ENCODE results near the gene SLC43A3. TPM values are rescaled to one million over a fixed set of nuclear protein-coding genes. Genes with fewer than 3 reads are reported as not detected.

Gene SLC43A3
- polyA plus RNA-seq, 1 donor, result 13.4 TPM

DNA sequence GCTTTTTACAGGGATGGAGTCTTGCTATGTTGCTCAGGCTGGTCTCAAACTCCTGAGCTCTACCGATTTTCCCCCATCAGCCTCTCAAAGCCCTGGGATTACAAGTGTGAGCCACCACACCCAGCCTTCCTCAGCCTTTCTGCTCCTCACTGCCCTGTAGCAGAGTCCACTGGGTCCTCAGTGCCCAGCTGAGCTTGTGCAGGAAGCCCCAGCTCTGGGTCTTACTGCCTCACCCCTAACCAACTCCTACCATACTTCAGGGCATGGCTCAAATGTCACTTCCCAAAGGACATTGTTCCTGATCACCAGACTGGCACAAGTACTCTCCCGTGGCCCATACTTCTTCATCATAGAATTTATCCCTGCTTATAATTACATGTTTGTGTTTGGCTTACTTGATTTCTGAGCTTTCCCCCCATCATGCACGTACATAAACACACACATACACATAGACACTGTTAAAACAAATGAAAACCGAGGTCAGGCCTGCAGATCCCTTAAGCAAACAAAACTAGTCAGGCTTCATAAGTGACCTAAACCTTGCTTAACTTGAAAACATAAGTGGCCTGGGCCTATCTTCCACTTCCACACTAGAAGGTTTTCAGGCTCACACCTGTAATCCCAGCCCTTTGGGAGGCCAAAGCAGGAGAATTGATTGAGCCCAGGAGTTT is 14.0 kb upstream of the SLC43A3 start:
- no CpG with 5 or more reads among the region's 4 CpGs for WGBS (ENCODE audit: insufficient coverage, low lambda C conversion rate)
- Histone ChIP-seq H3K27ac (ENCODE audit: low read length) (no peak overlapping the region), H3K4me1 (ENCODE audit: control insufficient read depth, insufficient read depth, low read length) (peaks cover 16% of the 10 kb centered on the region), H3K9me3 (ENCODE audit: control insufficient read depth, low read depth, low read length) (no peaks in the 10 kb centered on the region), H3K27me3 (ENCODE audit: control insufficient read depth, insufficient read depth, low read length) (no peaks in the 10 kb centered on the region), H3K4me3 (ENCODE audit: low read length) (no peak overlapping the region), H3K36me3 (ENCODE audit: control insufficient read depth, insufficient read depth, low read length) (no peaks in the 10 kb centered on the region)
- DNase-seq, result no peak

DNA sequence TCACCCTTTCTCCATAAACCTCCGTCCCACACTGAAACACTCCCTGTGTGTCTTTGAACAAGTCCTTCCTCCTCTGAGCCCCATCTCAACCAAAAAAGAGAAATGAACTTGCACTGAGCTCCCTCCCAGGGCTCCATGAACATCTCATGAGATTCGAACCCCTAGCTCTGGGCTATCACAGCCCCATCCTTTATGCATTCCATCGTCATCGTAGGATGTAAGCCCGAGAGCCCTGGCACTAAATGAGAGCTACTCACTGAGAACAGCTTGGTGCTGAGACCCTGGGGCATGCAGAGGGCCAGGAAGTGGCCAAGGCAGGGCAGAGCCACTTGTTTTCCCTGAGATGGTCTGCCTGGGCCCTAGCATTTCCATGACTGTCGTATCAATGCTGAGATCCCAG is 12.9 kb upstream of the SLC43A3 start:
- Histone ChIP-seq H3K36me3 (ENCODE audit: control insufficient read depth, insufficient read depth, low read length) (no peaks in the 10 kb centered on the region), H3K27me3 (ENCODE audit: control insufficient read depth, insufficient read depth, low read length) (no peaks in the 10 kb centered on the region), H3K27ac (ENCODE audit: low read length) (no peak overlapping the region), H3K4me1 (ENCODE audit: control insufficient read depth, insufficient read depth, low read length) (peaks cover 18% of the 10 kb centered on the region), H3K9me3 (ENCODE audit: control insufficient read depth, low read depth, low read length) (no peaks in the 10 kb centered on the region), H3K4me3 (ENCODE audit: low read length) (no peak overlapping the region)
- DNase-seq, result no peak
- no CpG with 5 or more reads among the region's 6 CpGs for WGBS (ENCODE audit: insufficient coverage, low lambda C conversion rate)

DNA sequence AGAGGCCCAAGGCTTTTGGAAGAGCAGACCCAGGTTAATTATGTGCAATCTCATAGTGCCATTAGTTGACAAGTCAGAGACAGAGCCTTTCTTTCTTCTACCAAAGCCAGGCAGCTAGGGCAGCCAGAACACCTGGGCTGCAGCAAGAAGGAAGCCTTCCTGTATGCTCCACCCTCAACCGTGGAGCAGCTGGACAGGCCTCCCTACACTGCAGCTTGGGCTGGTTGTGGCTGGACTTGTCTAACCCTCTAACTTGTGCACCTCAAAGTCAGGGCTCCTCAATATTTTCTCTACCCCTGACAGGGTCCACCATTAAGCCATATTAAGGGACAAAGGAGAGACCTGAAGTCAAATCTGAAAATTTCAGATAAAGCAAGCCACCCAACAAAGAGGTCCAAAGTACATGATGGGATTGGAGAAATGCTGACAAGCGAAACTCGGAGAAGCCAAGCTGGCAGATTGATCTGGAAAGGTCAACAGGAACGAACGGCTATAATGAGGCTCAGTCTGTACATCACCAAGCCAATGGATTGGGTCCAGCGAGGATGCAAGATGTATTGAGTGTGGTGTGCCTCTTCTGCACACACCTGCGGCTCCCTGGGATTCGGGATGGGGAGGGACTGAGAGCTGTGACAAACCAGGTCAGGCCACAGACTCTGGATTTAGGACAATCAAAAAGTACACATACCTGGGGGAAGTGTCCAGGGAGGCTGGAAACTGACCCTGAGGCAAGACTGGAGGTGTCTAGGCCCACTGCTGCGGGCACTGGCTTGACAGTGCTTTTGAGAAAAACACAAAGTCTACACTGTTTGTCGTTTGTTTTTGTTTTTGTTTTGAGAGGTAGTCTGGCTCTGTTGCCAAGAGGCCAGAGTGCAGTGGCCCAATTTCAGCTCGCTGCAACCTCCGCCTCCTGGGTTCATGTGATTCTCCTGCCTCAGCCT is 11.7 kb upstream of the SLC43A3 start:
- Histone ChIP-seq H3K27ac (ENCODE audit: low read length) (peak overlapping the region; percentile 65), H3K4me3 (ENCODE audit: low read length) (no peak overlapping the region), H3K4me1 (ENCODE audit: control insufficient read depth, insufficient read depth, low read length) (peaks cover 18% of the 10 kb centered on the region), H3K27me3 (ENCODE audit: control insufficient read depth, insufficient read depth, low read length) (no peaks in the 10 kb centered on the region), H3K36me3 (ENCODE audit: control insufficient read depth, insufficient read depth, low read length) (no peaks in the 10 kb centered on the region), H3K9me3 (ENCODE audit: control insufficient read depth, low read depth, low read length) (no peaks in the 10 kb centered on the region)
- WGBS (ENCODE audit: insufficient coverage, low lambda C conversion rate), result no CpG with 5 or more reads among the region's 12 CpGs
- peak in 1 of 2 donors; percentile 81 for DNase-seq

DNA sequence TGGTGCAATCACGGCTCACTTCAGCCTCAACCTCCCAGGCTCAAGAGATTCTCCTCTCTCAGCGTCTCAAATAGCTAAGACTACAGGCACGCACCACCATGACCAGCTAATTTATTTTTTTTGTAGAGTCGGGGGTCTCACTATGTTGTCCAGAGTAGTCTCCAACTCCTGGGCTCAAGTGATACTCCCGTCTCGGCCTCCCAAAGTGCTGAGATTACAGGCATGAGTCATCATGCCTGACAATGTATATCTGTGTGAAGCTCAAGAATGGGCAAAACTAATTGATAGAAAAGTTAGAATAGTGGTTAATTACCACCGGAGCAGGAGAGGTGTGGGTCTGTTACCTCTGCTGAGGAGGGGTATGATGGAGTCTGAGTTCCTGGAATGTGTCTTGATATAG is 9.1 kb upstream of the SLC43A3 start:
- no CpG with 5 or more reads among the region's 7 CpGs for WGBS (ENCODE audit: insufficient coverage, low lambda C conversion rate)
- no peak for DNase-seq
- peaks cover 18% of the 10 kb centered on the region for H3K4me1 ChIP-seq (ENCODE audit: control insufficient read depth, insufficient read depth, low read length)
- no peaks in the 10 kb centered on the region for H3K36me3 ChIP-seq (ENCODE audit: control insufficient read depth, insufficient read depth, low read length)
- no peaks in the 10 kb centered on the region for H3K27me3 ChIP-seq (ENCODE audit: control insufficient read depth, insufficient read depth, low read length)
- H3K27ac ChIP-seq (ENCODE audit: low read length), result no peak overlapping the region
- no peaks in the 10 kb centered on the region for H3K9me3 ChIP-seq (ENCODE audit: control insufficient read depth, low read depth, low read length)
- no peak overlapping the region for H3K4me3 ChIP-seq (ENCODE audit: low read length)

DNA sequence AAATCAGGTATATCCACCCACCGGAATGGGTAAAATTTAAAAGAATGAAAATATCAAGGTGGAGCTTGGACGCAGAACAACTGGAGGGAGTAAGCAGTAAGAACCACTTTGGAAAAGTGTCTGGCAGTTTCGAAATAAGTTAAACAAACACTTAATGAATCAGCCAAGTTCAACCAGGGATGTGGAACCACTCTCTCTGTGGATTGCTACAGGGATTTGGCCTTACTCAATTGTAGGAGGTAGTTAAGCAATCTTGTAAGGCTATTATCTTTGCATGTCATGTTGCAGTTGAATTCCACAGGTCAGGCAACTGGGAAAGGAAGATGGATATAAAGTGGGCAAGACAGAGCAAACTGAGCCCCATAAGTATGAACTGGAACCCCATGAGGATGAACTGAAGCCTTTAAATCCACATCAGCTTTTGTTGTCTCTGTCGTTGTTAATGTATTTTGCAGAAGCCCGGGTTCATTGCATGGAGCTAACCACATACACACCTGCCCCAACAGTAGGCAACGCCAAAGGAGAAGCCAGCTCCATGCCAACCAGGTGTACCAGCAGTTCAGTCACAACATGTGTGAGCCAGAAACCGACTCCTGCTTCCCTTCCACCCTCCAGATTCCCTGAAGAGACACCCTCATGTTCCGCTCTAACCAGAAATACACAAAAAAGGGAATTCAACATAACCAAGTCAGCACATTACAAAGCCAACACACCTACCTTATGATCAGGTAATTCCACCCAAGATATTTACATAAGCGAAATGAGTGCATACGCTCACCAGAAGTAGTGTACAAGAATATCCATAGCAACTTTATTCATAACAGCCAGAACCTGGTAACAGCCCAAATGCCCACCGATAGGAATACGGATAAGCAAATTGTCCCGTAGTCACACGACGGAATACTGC is 8.0 kb upstream of the SLC43A3 start:
- peak; percentile 73 to 86 for DNase-seq
- WGBS (ENCODE audit: insufficient coverage, low lambda C conversion rate), result 83% methylated on average over 1 of the region's 15 CpGs
- H3K27me3 ChIP-seq (ENCODE audit: control insufficient read depth, insufficient read depth, low read length), result no peaks in the 10 kb centered on the region
- no peaks in the 10 kb centered on the region for H3K36me3 ChIP-seq (ENCODE audit: control insufficient read depth, insufficient read depth, low read length)
- H3K9me3 ChIP-seq (ENCODE audit: control insufficient read depth, low read depth, low read length), result no peaks in the 10 kb centered on the region
- no peak overlapping the region for H3K4me3 ChIP-seq (ENCODE audit: low read length)
- H3K27ac ChIP-seq (ENCODE audit: low read length), result no peak overlapping the region
- H3K4me1 ChIP-seq (ENCODE audit: control insufficient read depth, insufficient read depth, low read length), result peaks cover 18% of the 10 kb centered on the region

DNA sequence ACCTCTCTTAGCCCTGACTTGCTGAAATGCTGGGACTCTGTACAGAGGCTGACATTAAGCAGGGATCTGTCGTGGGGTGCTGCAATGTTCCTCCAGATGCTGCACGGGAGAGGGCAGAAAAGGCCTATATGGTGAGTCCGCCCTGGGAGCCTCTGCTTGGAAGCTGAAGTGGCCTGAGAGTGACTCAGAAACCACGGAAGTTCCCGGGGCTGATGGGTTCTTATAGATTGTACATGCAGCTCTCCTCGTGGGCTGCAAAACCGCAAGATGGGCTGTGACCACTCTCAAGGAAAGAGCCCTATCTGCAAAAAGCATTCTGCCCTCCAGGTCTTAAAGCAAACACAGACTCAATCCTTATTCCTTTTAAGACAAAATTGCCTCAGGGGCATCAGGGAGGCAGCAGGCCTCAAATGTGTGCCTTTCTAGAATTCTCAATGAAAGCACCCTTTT is 5.8 kb upstream of the SLC43A3 start:
- no peaks in the 10 kb centered on the region for H3K9me3 ChIP-seq (ENCODE audit: control insufficient read depth, low read depth, low read length)
- H3K36me3 ChIP-seq (ENCODE audit: control insufficient read depth, insufficient read depth, low read length), result no peaks in the 10 kb centered on the region
- H3K27ac ChIP-seq (ENCODE audit: low read length), result no peak overlapping the region
- no CpG with 5 or more reads among the region's 7 CpGs for WGBS (ENCODE audit: insufficient coverage, low lambda C conversion rate)
- H3K4me1 ChIP-seq (ENCODE audit: control insufficient read depth, insufficient read depth, low read length), result peaks cover 6% of the 10 kb centered on the region
- H3K27me3 ChIP-seq (ENCODE audit: control insufficient read depth, insufficient read depth, low read length), result peaks cover 6% of the 10 kb centered on the region
- no peak overlapping the region for H3K4me3 ChIP-seq (ENCODE audit: low read length)
- no peak for DNase-seq

DNA sequence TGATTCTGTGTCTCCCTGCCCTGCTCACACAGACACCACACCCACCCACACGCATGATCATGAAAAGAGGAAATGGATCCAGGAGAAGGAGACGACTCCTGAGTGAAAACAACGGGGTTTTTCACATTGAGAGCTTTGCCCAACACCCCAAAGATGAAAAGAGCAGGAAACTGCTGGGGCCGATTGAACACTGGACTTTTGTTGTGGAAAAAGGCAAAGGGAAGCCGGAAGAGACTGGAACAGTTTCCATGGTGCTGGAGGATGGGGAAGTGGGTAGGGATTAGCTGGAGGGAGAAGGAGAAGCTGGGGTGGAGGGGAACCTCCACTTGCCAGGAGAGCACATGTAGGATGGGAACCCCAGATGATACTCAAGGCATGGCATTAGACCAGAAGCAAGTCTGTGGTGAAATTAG is 5.2 kb upstream of the SLC43A3 start:
- Histone ChIP-seq H3K36me3 (ENCODE audit: control insufficient read depth, insufficient read depth, low read length) (no peaks in the 10 kb centered on the region), H3K9me3 (ENCODE audit: control insufficient read depth, low read depth, low read length) (no peaks in the 10 kb centered on the region), H3K27ac (ENCODE audit: low read length) (no peak overlapping the region), H3K4me3 (ENCODE audit: low read length) (no peak overlapping the region), H3K4me1 (ENCODE audit: control insufficient read depth, insufficient read depth, low read length) (peaks cover 6% of the 10 kb centered on the region), H3K27me3 (ENCODE audit: control insufficient read depth, insufficient read depth, low read length) (peaks cover 8% of the 10 kb centered on the region)
- no peak for DNase-seq
- 100% methylated on average over 1 of the region's 5 CpGs for WGBS (ENCODE audit: insufficient coverage, low lambda C conversion rate)

DNA sequence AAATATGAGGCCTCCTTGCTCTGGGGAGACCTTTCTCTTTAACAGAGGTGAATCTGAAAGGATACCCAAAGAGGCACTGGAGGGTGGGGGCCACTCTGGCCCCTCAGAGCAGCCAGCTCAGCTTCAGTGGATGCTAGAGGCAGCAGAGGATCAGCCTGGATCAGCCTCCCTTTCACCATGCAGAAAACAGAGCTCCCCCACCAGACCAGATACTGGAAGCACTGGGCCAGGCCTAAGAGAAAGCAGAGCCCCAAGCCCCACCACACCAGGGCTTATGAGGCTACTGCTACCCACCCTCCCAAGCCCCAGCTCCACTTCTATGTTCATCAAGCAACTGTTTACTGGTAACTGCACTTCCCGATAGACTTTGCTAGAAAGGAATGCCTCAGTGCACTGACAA is 4.0 kb upstream of the SLC43A3 start:
- peaks cover 8% of the 10 kb centered on the region for H3K27me3 ChIP-seq (ENCODE audit: control insufficient read depth, insufficient read depth, low read length)
- no peak overlapping the region for H3K4me3 ChIP-seq (ENCODE audit: low read length)
- no peak overlapping the region for H3K27ac ChIP-seq (ENCODE audit: low read length)
- WGBS (ENCODE audit: insufficient coverage, low lambda C conversion rate), result no CpG with 5 or more reads among the region's 1 CpG
- H3K36me3 ChIP-seq (ENCODE audit: control insufficient read depth, insufficient read depth, low read length), result no peaks in the 10 kb centered on the region
- no peaks in the 10 kb centered on the region for H3K9me3 ChIP-seq (ENCODE audit: control insufficient read depth, low read depth, low read length)
- H3K4me1 ChIP-seq (ENCODE audit: control insufficient read depth, insufficient read depth, low read length), result peaks cover 9% of the 10 kb centered on the region
- no peak for DNase-seq

DNA sequence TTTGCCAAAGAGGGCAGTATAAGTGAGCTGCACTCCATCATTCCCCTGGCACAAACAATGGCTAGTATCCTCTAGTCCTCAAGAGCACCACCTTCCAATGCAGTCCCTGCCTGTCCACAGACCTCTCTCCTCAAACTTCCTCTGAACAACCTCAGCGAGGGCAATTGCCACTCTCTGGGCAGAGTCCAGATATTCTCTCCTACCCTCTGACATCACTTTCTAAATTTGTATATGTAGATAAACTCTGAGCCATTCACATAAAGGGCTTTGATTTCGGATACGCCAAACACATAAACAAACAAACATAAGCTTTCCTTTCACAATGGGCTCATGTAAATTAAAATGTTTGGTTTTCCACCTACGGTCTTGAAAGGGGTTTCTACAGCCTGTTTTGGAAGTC is 3.0 kb upstream of the SLC43A3 start:
- Histone ChIP-seq H3K9me3 (ENCODE audit: control insufficient read depth, low read depth, low read length) (no peaks in the 10 kb centered on the region), H3K27ac (ENCODE audit: low read length) (no peak overlapping the region), H3K4me3 (ENCODE audit: low read length) (no peak overlapping the region), H3K36me3 (ENCODE audit: control insufficient read depth, insufficient read depth, low read length) (no peaks in the 10 kb centered on the region), H3K4me1 (ENCODE audit: control insufficient read depth, insufficient read depth, low read length) (peaks cover 4% of the 10 kb centered on the region), H3K27me3 (ENCODE audit: control insufficient read depth, insufficient read depth, low read length) (peaks cover 8% of the 10 kb centered on the region)
- WGBS (ENCODE audit: insufficient coverage, low lambda C conversion rate), result no CpG with 5 or more reads among the region's 4 CpGs
- DNase-seq, result peak in 1 of 2 donors; percentile 19

DNA sequence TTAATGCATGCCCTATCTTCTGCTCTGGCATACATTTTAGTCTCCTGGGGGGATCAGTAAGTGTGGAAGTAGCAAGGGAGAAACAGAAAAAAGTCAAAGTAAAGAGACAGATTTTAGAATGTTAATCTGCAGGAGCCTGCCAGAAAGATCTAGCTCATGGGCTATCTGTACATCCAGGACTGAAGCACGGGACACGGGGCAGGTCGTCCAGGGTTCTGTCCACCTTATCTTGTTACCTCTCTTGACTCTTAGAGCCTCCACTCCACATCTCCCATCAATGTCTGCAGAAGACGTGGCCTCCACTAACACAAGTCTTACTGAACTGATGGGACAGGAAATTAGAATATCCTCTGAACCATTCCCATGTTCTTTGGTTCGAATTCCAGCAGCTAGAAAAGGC is 1.7 kb upstream of the SLC43A3 start:
- no peak overlapping the region for H3K27ac ChIP-seq (ENCODE audit: low read length)
- no peaks in the 10 kb centered on the region for H3K9me3 ChIP-seq (ENCODE audit: control insufficient read depth, low read depth, low read length)
- no CpG with 5 or more reads among the region's 5 CpGs for WGBS (ENCODE audit: insufficient coverage, low lambda C conversion rate)
- DNase-seq, result no peak
- peaks cover 2% of the 10 kb centered on the region for H3K4me1 ChIP-seq (ENCODE audit: control insufficient read depth, insufficient read depth, low read length)
- no peaks in the 10 kb centered on the region for H3K36me3 ChIP-seq (ENCODE audit: control insufficient read depth, insufficient read depth, low read length)
- H3K4me3 ChIP-seq (ENCODE audit: low read length), result no peak overlapping the region
- H3K27me3 ChIP-seq (ENCODE audit: control insufficient read depth, insufficient read depth, low read length), result peaks cover 8% of the 10 kb centered on the region

All from large intestine (tissue), 3 donors.